Muscle of leg (tissue), 11 donors: ENCODE data around the gene CHAC1. TPM values are rescaled to one million over a fixed set of nuclear protein-coding genes. Genes with fewer than 3 reads are reported as not detected.

Source experiments
- DNase-seq: peaks from one replicate; pipeline ENCODE4 v3.0.0; 2013
- H3K27ac ChIP-seq: one replicate; pipeline ENCODE4 v1.5.1; 2013; ENCODE audit warnings: mild to moderate bottlenecking, low read length, control low read depth
- H3K27me3 ChIP-seq: one replicate; pipeline ENCODE4 v1.6.1; 2013; ENCODE audit warnings: low read length; ENCODE audit not compliant: control insufficient read depth, insufficient read depth
- H3K36me3 ChIP-seq: one replicate; pipeline ENCODE4 v1.6.1; 2013; ENCODE audit warnings: low read length; ENCODE audit not compliant: control insufficient read depth, insufficient read depth
- H3K4me1 ChIP-seq: one replicate; pipeline ENCODE4 v1.6.1; 2013; ENCODE audit warnings: low read length; ENCODE audit not compliant: control insufficient read depth, insufficient read depth
- H3K4me3 ChIP-seq: one replicate; pipeline ENCODE4 v1.5.1; 2013; ENCODE audit warnings: low read length, control low read depth
- H3K9me3 ChIP-seq: replicated peaks from 2 replicates; pipeline ENCODE4 v1.6.1; 2013; ENCODE audit warnings: low read depth, low read length; ENCODE audit not compliant: control insufficient read depth
- WGBS: methylation state at CpG from one replicate; pipeline ENCODE4 v1.1.5; 2013; ENCODE audit warnings: missing lambda C conversion rate; ENCODE audit not compliant: insufficient coverage; 5-methylcytosine and 5-hydroxymethylcytosine counted together
- polyA plus RNA-seq, 8 donors: library from polyadenylated mRNA; unstranded; fragments of 120-200 nt; gene quantifications; one replicate each; pipeline versions ENCODE4 v1.2.1 to v1.2.3, GENCODE V29; 2013; ENCODE audit warnings: inconsistent platforms in 1 of 8, low replicate concordance in 1 of 8; ENCODE audit not compliant: insufficient read length in 8 of 8, insufficient read depth in 1 of 8
- total RNA-seq: library from RNA; stranded (reverse); fragments of 120-200 nt; gene quantifications from one replicate; pipeline ENCODE4 v1.2.4, GENCODE V29; 2013

Gene CHAC1
- total and polyA plus RNA-seq, 9 donors: 0.80 to 6.9 (median 2.3) TPM

GRCh38 chr15:40937762-40938535 lies 15.3 kb upstream of the CHAC1 start:
- peaks cover 4% of the 10 kb centered on the region for H3K36me3 ChIP-seq
- no peak overlapping the region for H3K27ac ChIP-seq
- H3K4me3 ChIP-seq: no peak overlapping the region
- H3K9me3 ChIP-seq: no peaks in the 10 kb centered on the region
- 67% methylated on average over 15 of the region's 19 CpGs for WGBS
- H3K27me3 ChIP-seq: no peaks in the 10 kb centered on the region
- DNase-seq: no peak
- peaks cover 35% of the 10 kb centered on the region for H3K4me1 ChIP-seq

- Histone ChIP-seq H3K4me1 (peaks cover 36% of the 10 kb centered on the region), H3K27ac (no peak overlapping the region), H3K4me3 (no peak overlapping the region), H3K27me3 (no peaks in the 10 kb centered on the region), H3K9me3 (no peaks in the 10 kb centered on the region), H3K36me3 (peaks cover 4% of the 10 kb centered on the region)
- 100% methylated on average over 1 of the region's 6 CpGs for WGBS
- DNase-seq: no peak
Observed at GRCh38 chr15:40938536-40938870, 14.8 kb upstream of the CHAC1 start.

- H3K27me3 ChIP-seq: no peaks in the 10 kb centered on the region
- WGBS: 27% methylated on average over 12 of the region's 15 CpGs
Observed at GRCh38 chr15:40940296-40940801, 12.9 kb upstream of the CHAC1 start.

GRCh38 chr15:40941068-40941527 lies 12.2 kb upstream of the CHAC1 start:
- 7% methylated on average over 4 of the region's 7 CpGs for WGBS
- peak overlapping the region; percentile 82 for H3K27ac ChIP-seq
- no peaks in the 10 kb centered on the region for H3K36me3 ChIP-seq
- H3K4me3 ChIP-seq: peak overlapping the region; percentile 35
- H3K27me3 ChIP-seq: no peaks in the 10 kb centered on the region
- H3K4me1 ChIP-seq: peaks cover 36% of the 10 kb centered on the region
- DNase-seq: peak; percentile 48
- no peaks in the 10 kb centered on the region for H3K9me3 ChIP-seq

More at GRCh38 chr15:40940296-40940801, 12.9 kb upstream of the CHAC1 start:
- H3K4me3 ChIP-seq: no peak overlapping the region
- DNase-seq: peak; percentile 49
- H3K9me3 ChIP-seq: no peaks in the 10 kb centered on the region
- H3K4me1 ChIP-seq: peaks cover 36% of the 10 kb centered on the region
- H3K27ac ChIP-seq: peak overlapping the region; percentile 82
- no peaks in the 10 kb centered on the region for H3K36me3 ChIP-seq

GRCh38 chr15:40941528-40942336 lies 11.5 kb upstream of the CHAC1 start:
- Histone ChIP-seq H3K27me3 (no peaks in the 10 kb centered on the region), H3K4me1 (peaks cover 36% of the 10 kb centered on the region), H3K9me3 (no peaks in the 10 kb centered on the region), H3K4me3 (peak overlapping the region; percentile 51), H3K36me3 (no peaks in the 10 kb centered on the region), H3K27ac (peak overlapping the region; percentile 82)
- peak; percentile 88 for DNase-seq
- under 1% methylated on average over 84 of the region's 92 CpGs for WGBS

GRCh38 chr15:40942337-40942854 lies 10.9 kb upstream of the CHAC1 start:
- no peaks in the 10 kb centered on the region for H3K9me3 ChIP-seq
- no peak for DNase-seq
- H3K4me3 ChIP-seq: peak overlapping the region; percentile 51
- no peaks in the 10 kb centered on the region for H3K36me3 ChIP-seq
- peak overlapping the region; percentile 82 for H3K27ac ChIP-seq
- WGBS: 47% methylated on average over 4 of the region's 15 CpGs
- H3K4me1 ChIP-seq: peaks cover 32% of the 10 kb centered on the region
- H3K27me3 ChIP-seq: no peaks in the 10 kb centered on the region

- Histone ChIP-seq H3K4me3 (no peak overlapping the region), H3K27ac (no peak overlapping the region), H3K9me3 (no peaks in the 10 kb centered on the region), H3K36me3 (no peaks in the 10 kb centered on the region), H3K27me3 (no peaks in the 10 kb centered on the region), H3K4me1 (peaks cover 29% of the 10 kb centered on the region)
- WGBS: 86% methylated on average over 12 of the region's 12 CpGs
- DNase-seq: no peak
Observed at GRCh38 chr15:40942878-40943277, 10.4 kb upstream of the CHAC1 start.

- Histone ChIP-seq H3K4me3 (no peak overlapping the region), H3K27ac (no peak overlapping the region), H3K4me1 (peaks cover 29% of the 10 kb centered on the region), H3K27me3 (no peaks in the 10 kb centered on the region), H3K9me3 (no peaks in the 10 kb centered on the region), H3K36me3 (no peaks in the 10 kb centered on the region)
- WGBS: 91% methylated on average over 5 of the region's 9 CpGs
- DNase-seq: no peak
Observed at GRCh38 chr15:40943764-40944365, 9.4 kb upstream of the CHAC1 start.

GRCh38 chr15:40944510-40945296 lies 8.6 kb upstream of the CHAC1 start:
- H3K9me3 ChIP-seq: no peaks in the 10 kb centered on the region
- peaks cover 28% of the 10 kb centered on the region for H3K4me1 ChIP-seq
- H3K36me3 ChIP-seq: no peaks in the 10 kb centered on the region
- H3K4me3 ChIP-seq: no peak overlapping the region
- no peak overlapping the region for H3K27ac ChIP-seq
- DNase-seq: no peak
- no peaks in the 10 kb centered on the region for H3K27me3 ChIP-seq
- WGBS: 78% methylated on average over 6 of the region's 11 CpGs
